B cell (primary cell): ENCODE data around the gene FIBCD1. TPM values are rescaled to one million over a fixed set of nuclear protein-coding genes. Genes with fewer than 3 reads are reported as not detected.

ENCODE experiments used
- ATAC-seq: fragments of 200-7000 bp; cut with Tn5 transposase; one replicate; pipeline ENCODE4 v1.10.0; 2021; ENCODE audit warnings: low read depth, mild to moderate bottlenecking, moderate number of reproducible peaks, moderate library complexity
- CTCF ChIA-PET: fragments of 350-600 bp; sonication (Branson Sonifier 250); formaldehyde crosslinking; loops from one replicate; lab custom pipeline; 2021; ENCODE audit warnings: antibody characterized with exemption, inconsistent platforms; lab: Charles Lee
- POLR2A ChIA-PET: fragments of 350-600 bp; sonication (Branson Sonifier 250); formaldehyde crosslinking; loops from one replicate; lab custom pipeline; 2021; ENCODE audit warnings: antibody characterized with exemption; lab: Charles Lee
- DNase-seq: peaks from one replicate; pipeline ENCODE4 v3.0.0; 2013
- H2AFZ ChIP-seq: 2 replicates; pipeline ENCODE4 v1.6.1; 2012; ENCODE audit warnings: mild to moderate bottlenecking, low read depth, low read length; ENCODE audit not compliant: insufficient read depth, poor library complexity, severe bottlenecking
- H3K27ac ChIP-seq, 2 donors: 1 replicate in 1 of 2; 2 replicates in 1 of 2; pipeline ENCODE4 v1.5.1; 2012 to 2013; ENCODE audit warnings: low read length in 2 of 2, mild to moderate bottlenecking in 2 of 2, moderate library complexity in 1 of 2
- H3K27me3 ChIP-seq, 4 experiments: fragments of 200-600 bp in 1 of 4; sonication (generic) in 1 of 4; replicated peaks in 1 of 4; 1 replicate in 2 of 4; 2 replicates in 2 of 4; pipeline versions ENCODE4 v1.6.1 to v1.7.0; 2013 to 2016; ENCODE audit warnings: low read length in 3 of 4, mild to moderate bottlenecking in 2 of 4, mixed read lengths in 1 of 4, moderate library complexity in 1 of 4; ENCODE audit not compliant: insufficient read depth in 4 of 4, control insufficient read depth in 3 of 4; ENCODE audit errors: control extremely low read depth in 1 of 4
- H3K36me3 ChIP-seq, 2 experiments: replicated peaks in 1 of 2; 1 replicate in 1 of 2; 2 replicates in 1 of 2; pipeline versions ENCODE4 v1.6.1 to v1.7.1; 2013; ENCODE audit warnings: low read length in 1 of 2; ENCODE audit not compliant: insufficient read depth in 2 of 2, control insufficient read depth in 1 of 2; ENCODE audit errors: control extremely low read depth in 1 of 2, extremely low read depth in 1 of 2
- H3K4me1 ChIP-seq, 2 donors: fragments of 200-600 bp in 1 of 2; sonication (generic) in 1 of 2; 1 replicate in 1 of 2; 2 replicates in 1 of 2; pipeline versions ENCODE4 v1.5.1 to v1.6.1; 2013 to 2017; ENCODE audit warnings: low read length in 2 of 2; ENCODE audit not compliant: control insufficient read depth in 2 of 2, insufficient read depth in 2 of 2
- H3K4me2 ChIP-seq: replicated peaks from 2 replicates; pipeline ENCODE3; 2012; ENCODE audit warnings: mild to moderate bottlenecking, low read depth, low read length; ENCODE audit not compliant: poor library complexity, severe bottlenecking
- H3K4me3 ChIP-seq, 5 experiments: fragments of 200-600 bp in 1 of 5; sonication (generic) in 1 of 5; 1 replicate in 3 of 5; 2 replicates in 2 of 5; pipeline versions ENCODE4 v1.5.1 to v1.7.0; 2011 to 2016; ENCODE audit warnings: low read length in 4 of 5, mild to moderate bottlenecking in 4 of 5, low read depth in 2 of 5, control low read depth in 1 of 5, moderate library complexity in 1 of 5; ENCODE audit not compliant: insufficient read depth in 1 of 5; ENCODE audit errors: control extremely low read depth in 1 of 5, extremely low read depth in 1 of 5
- H3K79me2 ChIP-seq: fragments of 200-600 bp; sonication (generic); one replicate; pipeline ENCODE4 v1.6.0; 2016; ENCODE audit warnings: low read length; ENCODE audit not compliant: control insufficient read depth, insufficient read depth
- H3K9ac ChIP-seq: fragments of 200-600 bp; sonication (generic); 2 replicates; pipeline ENCODE4 v1.6.1; 2017; ENCODE audit warnings: mild to moderate bottlenecking, low read length, moderate library complexity
- H3K9me3 ChIP-seq, 3 donors: one replicate each; pipeline versions ENCODE4 v1.6.1 to v1.7.1; 2013; ENCODE audit warnings: low read length in 2 of 3; ENCODE audit not compliant: control insufficient read depth in 2 of 3, insufficient read depth in 1 of 3; ENCODE audit errors: control extremely low read depth in 1 of 3
- H4K20me1 ChIP-seq: 2 replicates; pipeline ENCODE4 v1.6.0; 2012; ENCODE audit warnings: mild to moderate bottlenecking, low read length; ENCODE audit not compliant: insufficient read depth, control insufficient read depth, poor library complexity, severe bottlenecking
- H3K27ac Mint-ChIP-seq: one replicate; pipeline ENCODE4 v1.8.0; 2021; ENCODE audit warnings: mixed read lengths
- H3K27me3 Mint-ChIP-seq: one replicate; pipeline ENCODE4 v1.8.0; 2021; ENCODE audit warnings: mixed read lengths
- H3K4me1 Mint-ChIP-seq: one replicate; pipeline ENCODE4 v1.8.0; 2021; ENCODE audit warnings: mixed read lengths
- H3K4me3 Mint-ChIP-seq: one replicate; pipeline ENCODE4 v1.8.0; 2021; ENCODE audit warnings: mixed read lengths
- H3K9me3 Mint-ChIP-seq: one replicate; pipeline ENCODE4 v1.8.0; 2022; ENCODE audit warnings: mixed read lengths; ENCODE audit not compliant: insufficient read depth
- EZH2 ChIP-seq: IDR thresholded peaks from 2 replicates; pipeline ENCODE4 v1.6.1; 2012; ENCODE audit warnings: borderline replicate concordance, low read depth, mild to moderate bottlenecking, moderate library complexity, low read length; ENCODE audit not compliant: insufficient read depth, poor library complexity, severe bottlenecking
- WGBS: methylation state at CpG from one replicate; pipeline ENCODE4 v1.1.5; 2013; ENCODE audit warnings: missing lambda C conversion rate; ENCODE audit not compliant: insufficient coverage; 5-methylcytosine and 5-hydroxymethylcytosine counted together
- intact Hi-C: fragments of 100-400 bp; cut with micrococcal nuclease; formaldehyde crosslinking; loops from one replicate; pipeline ENCODE4 v1.10.0; 2022
- polyA plus RNA-seq: library from polyadenylated mRNA; depleted of rRNA; stranded (reverse); fragments of >200 nt; gene quantifications from 2 replicates; pipeline ENCODE4 v1.2.3, GENCODE V29; 2012
- total RNA-seq, 2 donors: library from RNA; stranded (reverse); fragments of 120-200 nt in 1 of 2; gene quantifications; 1 replicate in 1 of 2; 2 replicates in 1 of 2; pipeline versions ENCODE4 v1.2.3 to v1.2.4, GENCODE V29; 2013 to 2022
- TF ChIP-seq, protein P1 (sequence below): fragments of 200-600 bp; IDR thresholded peaks from one replicate; pipeline ENCODE4 v1.8.0; 2022; ENCODE audit warnings: antibody characterized with exemption, mild to moderate bottlenecking

Gene FIBCD1
- total and polyA plus RNA-seq, 2 donors (not counting 1 experiment from before 2014, with no cell fraction given), result not detected

- intact Hi-C loops, result no loop called here
Measured at GRCh38 chr9:130905902-130906734, 32.9 kb downstream of the FIBCD1 start.

More at GRCh38 chr9:130905902-130906734, 32.9 kb downstream of the FIBCD1 start:
- H3K27me3 Mint-ChIP-seq, result peaks cover 5% of the 10 kb centered on the region
- TF ChIP-seq, protein P1, sequence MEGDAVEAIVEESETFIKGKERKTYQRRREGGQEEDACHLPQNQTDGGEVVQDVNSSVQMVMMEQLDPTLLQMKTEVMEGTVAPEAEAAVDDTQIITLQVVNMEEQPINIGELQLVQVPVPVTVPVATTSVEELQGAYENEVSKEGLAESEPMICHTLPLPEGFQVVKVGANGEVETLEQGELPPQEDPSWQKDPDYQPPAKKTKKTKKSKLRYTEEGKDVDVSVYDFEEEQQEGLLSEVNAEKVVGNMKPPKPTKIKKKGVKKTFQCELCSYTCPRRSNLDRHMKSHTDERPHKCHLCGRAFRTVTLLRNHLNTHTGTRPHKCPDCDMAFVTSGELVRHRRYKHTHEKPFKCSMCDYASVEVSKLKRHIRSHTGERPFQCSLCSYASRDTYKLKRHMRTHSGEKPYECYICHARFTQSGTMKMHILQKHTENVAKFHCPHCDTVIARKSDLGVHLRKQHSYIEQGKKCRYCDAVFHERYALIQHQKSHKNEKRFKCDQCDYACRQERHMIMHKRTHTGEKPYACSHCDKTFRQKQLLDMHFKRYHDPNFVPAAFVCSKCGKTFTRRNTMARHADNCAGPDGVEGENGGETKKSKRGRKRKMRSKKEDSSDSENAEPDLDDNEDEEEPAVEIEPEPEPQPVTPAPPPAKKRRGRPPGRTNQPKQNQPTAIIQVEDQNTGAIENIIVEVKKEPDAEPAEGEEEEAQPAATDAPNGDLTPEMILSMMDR, result no peak
- TF ChIP-seq EZH2, result no peak
- Histone ChIP-seq H3K36me3 (no peaks in the 10 kb centered on the region), H3K27ac (no peak overlapping the region), H2AFZ (no peak overlapping the region), H3K4me3 (no peak overlapping the region), H3K4me1 (no peaks in the 10 kb centered on the region), H3K27me3 (no peaks in the 10 kb centered on the region), H3K9me3 (peaks cover 0 to 8% (median 0%) of the 10 kb centered on the region in 3 donors), H3K4me2 (no peak overlapping the region), H3K79me2 (no peaks in the 10 kb centered on the region), H3K9ac (no peak overlapping the region), H4K20me1 (no peaks in the 10 kb centered on the region)
- no peaks in the 10 kb centered on the region for H3K4me1 Mint-ChIP-seq
- ChIA-PET CTCF (no interaction called here), POLR2A (no interaction called here)
- no peak overlapping the region for H3K27ac Mint-ChIP-seq
- H3K9me3 Mint-ChIP-seq, result no peaks in the 10 kb centered on the region
- WGBS, result 95% methylated on average over 19 of the region's 24 CpGs
- DNase-seq (no peak), ATAC-seq (no peak)
- no peak overlapping the region for H3K4me3 Mint-ChIP-seq
